ENCODE results near the gene NCOA3. TPM values are rescaled to one million over a fixed set of nuclear protein-coding genes. Genes with fewer than 3 reads are reported as not detected.

Gene NCOA3
- polyA plus RNA-seq, 5 donors = 25.8 to 41.9 (median 39.2) TPM

GRCh38 chr20:47665221-47665991 lies 163.7 kb downstream of the NCOA3 start:
- no peak for DNase-seq

GRCh38 chr20:47666304-47666703 lies 164.6 kb downstream of the NCOA3 start:
- no peak for DNase-seq

- no peak for DNase-seq
Observed at GRCh38 chr20:47667086-47667485, 165.4 kb downstream of the NCOA3 start.

GRCh38 chr20:47667531-47668312 lies 166.0 kb downstream of the NCOA3 start:
- no peak for DNase-seq

- no peak for DNase-seq
Observed at GRCh38 chr20:47668313-47669151, 166.8 kb downstream of the NCOA3 start.

- DNase-seq = no peak
Observed at GRCh38 chr20:47669152-47669425, 167.4 kb downstream of the NCOA3 start.

- DNase-seq = no peak
Observed at GRCh38 chr20:47669489-47669888, 167.8 kb downstream of the NCOA3 start.

GRCh38 chr20:47669927-47670890 lies 168.5 kb downstream of the NCOA3 start:
- DNase-seq = no peak

GRCh38 chr20:47670913-47671312 lies 169.2 kb downstream of the NCOA3 start:
- DNase-seq = no peak

- no peak for DNase-seq
Observed at GRCh38 chr20:47672166-47672565, 170.5 kb downstream of the NCOA3 start.

GRCh38 chr20:47672886-47673670 lies 171.4 kb downstream of the NCOA3 start:
- DNase-seq = no peak

GRCh38 chr20:47673671-47673955 lies 171.9 kb downstream of the NCOA3 start:
- no peak for DNase-seq

GRCh38 chr20:47674145-47674544 lies 172.5 kb downstream of the NCOA3 start:
- no peak for DNase-seq

GRCh38 chr20:47674686-47675085 lies 173.0 kb downstream of the NCOA3 start:
- no peak for DNase-seq

- DNase-seq = no peak
Observed at GRCh38 chr20:47675190-47676142, 173.8 kb downstream of the NCOA3 start.

GRCh38 chr20:47676219-47676721 lies 174.6 kb downstream of the NCOA3 start:
- no peak for DNase-seq

- DNase-seq = no peak
Observed at GRCh38 chr20:47676912-47677634, 175.4 kb downstream of the NCOA3 start.

GRCh38 chr20:47677635-47678453 lies 176.2 kb downstream of the NCOA3 start:
- peak in 1 of 2 donors; percentile 28 for DNase-seq

Measured in right lung (tissue), 5 donors.